Measurements from ENCODE around the gene SIGLEC10.
A peak's percentile ranks its signal among the peaks of the same experiment; 100 is the strongest.

GRCh38 chr19:51422053-51422448 is 4.6 kb upstream of the SIGLEC10 start:
- TF ChIP-seq, protein P1, sequence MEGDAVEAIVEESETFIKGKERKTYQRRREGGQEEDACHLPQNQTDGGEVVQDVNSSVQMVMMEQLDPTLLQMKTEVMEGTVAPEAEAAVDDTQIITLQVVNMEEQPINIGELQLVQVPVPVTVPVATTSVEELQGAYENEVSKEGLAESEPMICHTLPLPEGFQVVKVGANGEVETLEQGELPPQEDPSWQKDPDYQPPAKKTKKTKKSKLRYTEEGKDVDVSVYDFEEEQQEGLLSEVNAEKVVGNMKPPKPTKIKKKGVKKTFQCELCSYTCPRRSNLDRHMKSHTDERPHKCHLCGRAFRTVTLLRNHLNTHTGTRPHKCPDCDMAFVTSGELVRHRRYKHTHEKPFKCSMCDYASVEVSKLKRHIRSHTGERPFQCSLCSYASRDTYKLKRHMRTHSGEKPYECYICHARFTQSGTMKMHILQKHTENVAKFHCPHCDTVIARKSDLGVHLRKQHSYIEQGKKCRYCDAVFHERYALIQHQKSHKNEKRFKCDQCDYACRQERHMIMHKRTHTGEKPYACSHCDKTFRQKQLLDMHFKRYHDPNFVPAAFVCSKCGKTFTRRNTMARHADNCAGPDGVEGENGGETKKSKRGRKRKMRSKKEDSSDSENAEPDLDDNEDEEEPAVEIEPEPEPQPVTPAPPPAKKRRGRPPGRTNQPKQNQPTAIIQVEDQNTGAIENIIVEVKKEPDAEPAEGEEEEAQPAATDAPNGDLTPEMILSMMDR (optimal IDR thresholded peaks at IDR 0.05 in 1 of 3, IDR thresholded peaks at IDR 0.05 in 1 of 3, conservative IDR thresholded peaks at IDR 0.05 in 1 of 3; ENCODE audit: extremely low read depth in 1 of 3, insufficient read depth in 2 of 3, low read length in 3 of 3) = peak; percentile 86 to 100 (median 87)
- no peak for TF ChIP-seq EZH2 (IDR thresholded peaks at IDR 0.05; ENCODE audit: low read length)
